H54 (cell line): Measurements from ENCODE around the gene VAMP2.

Experiments used
- DNase-seq: peaks from one replicate; pipeline ENCODE4 v3.0.0; 2011; ENCODE audit warnings: low spot score, mixed read lengths; ENCODE audit not compliant: insufficient read length
- FAIRE-seq: peaks from 3 replicates; lab custom pipeline; 2011; peaks lifted over from hg19 to GRCh38; lab: Jason Lieb, UNC
- POLR2A ChIP-seq: IDR thresholded peaks from 2 replicates; pipeline ENCODE4 v1.6.1; 2011; ENCODE audit warnings: low read depth, mild to moderate bottlenecking, low read length

The VAMP2 gene

GRCh38 chr17:8162233-8162996, at the start of gene VAMP2:
Gene VAMP2, minus strand, starts transcription at chr17:8162948. Its CDS starts 69 bp downstream, at chr17:8162879.
- DNase-seq (no peak), FAIRE-seq (no peak)
- peak; percentile 91 for TF ChIP-seq POLR2A

GRCh38 chr17:8210761-8211458, 48.2 kb upstream of the VAMP2 start:
- no peak for TF ChIP-seq POLR2A
- DNase-seq (no peak), FAIRE-seq (no peak)

- DNase-seq (peak; percentile 84), FAIRE-seq (peak; percentile 55)
- peak; percentile 91 for TF ChIP-seq POLR2A
Measured at GRCh38 chr17:8209907-8210760, 47.4 kb upstream of the VAMP2 start, which contains the start of gene AURKB. Gene AURKB, minus strand, starts transcription at chr17:8210575. Its CDS starts 351 bp downstream, at chr17:8210224.

DNA sequence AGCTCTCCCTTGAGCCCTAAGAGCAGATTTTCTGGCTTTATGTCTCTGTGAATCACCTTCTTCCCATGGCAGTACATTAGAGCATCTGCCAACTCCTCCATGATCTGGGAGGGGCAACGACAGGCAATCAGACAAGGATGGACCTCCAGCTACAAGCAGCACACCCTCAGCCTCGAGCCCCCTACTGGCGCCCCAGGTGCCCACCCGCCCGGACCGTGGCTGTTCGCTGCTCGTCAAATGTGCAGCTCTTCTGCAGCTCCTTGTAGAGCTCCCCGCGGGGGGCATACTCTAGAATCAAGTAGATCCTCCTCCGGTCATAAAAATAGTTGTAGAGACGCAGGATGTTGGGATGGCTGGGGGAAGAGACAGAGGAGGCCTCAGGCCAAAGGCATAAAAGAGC, 43.8 kb upstream of the VAMP2 start:
- FAIRE-seq (no peak), DNase-seq (no peak)
- no peak for TF ChIP-seq POLR2A

DNA sequence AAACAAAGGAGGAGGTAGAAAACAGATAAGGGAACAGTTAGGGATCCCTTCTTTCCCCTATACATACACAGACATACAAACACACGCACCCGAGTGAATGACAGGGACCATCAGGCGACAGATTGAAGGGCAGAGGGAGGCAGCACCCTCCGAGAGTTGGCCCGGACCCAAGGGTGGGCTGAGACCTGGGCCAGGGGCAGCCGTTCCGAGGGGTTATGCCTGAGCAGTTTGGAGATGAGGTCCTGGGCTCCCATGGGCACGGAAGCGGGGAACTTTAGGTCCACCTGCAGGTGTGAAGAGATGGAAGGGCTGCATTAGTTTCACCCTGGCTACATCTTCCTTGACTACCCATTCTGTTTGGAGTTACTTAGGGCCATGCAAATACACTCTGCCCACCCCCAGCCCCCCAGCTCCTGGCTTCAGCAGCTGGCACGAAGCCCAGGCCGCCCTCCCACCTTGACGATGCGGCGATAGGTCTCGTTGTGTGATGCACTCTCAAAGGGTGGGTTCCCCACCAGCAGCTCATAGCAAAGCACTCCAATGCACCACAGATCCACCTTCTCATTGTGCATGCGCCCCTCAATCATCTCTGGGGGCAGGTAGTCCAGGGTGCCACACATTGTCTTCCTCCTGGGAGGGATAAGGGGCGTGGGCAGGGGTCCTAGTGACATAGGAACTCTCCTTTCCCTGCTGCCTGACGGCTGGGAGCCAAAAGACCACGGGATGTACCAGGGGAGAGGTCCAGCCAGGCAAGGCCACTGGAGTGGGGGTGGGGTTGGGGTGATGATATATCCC, 42.2 kb upstream of the VAMP2 start:
- TF ChIP-seq POLR2A = no peak
- DNase-seq (no peak), FAIRE-seq (no peak)

- FAIRE-seq (peak; percentile 87), DNase-seq (peak; percentile 78)
- TF ChIP-seq POLR2A = no peak
Measured at GRCh38 chr17:8192070-8192815, 29.5 kb upstream of the VAMP2 start.

GRCh38 chr17:8190506-8190905, 27.8 kb upstream of the VAMP2 start:
- no peak for TF ChIP-seq POLR2A
- DNase-seq (no peak), FAIRE-seq (no peak)

- FAIRE-seq = peak; percentile 27
- TF ChIP-seq POLR2A = peak; percentile 41
- DNase-seq = peak; percentile 88
Measured at GRCh38 chr17:8189711-8190477, 27.1 kb upstream of the VAMP2 start, which contains the start of gene BORCS6. Gene BORCS6, minus strand, starts transcription at chr17:8190180. Its CDS starts 40 bp downstream, at chr17:8190140.

- no peak for TF ChIP-seq POLR2A
- DNase-seq = no peak
Measured at GRCh38 chr17:8189041-8189710, 26.4 kb upstream of the VAMP2 start.

GRCh38 chr17:8188263-8188839, 25.6 kb upstream of the VAMP2 start:
- FAIRE-seq (no peak), DNase-seq (no peak)
- no peak for TF ChIP-seq POLR2A

More at GRCh38 chr17:8189041-8189710, 26.4 kb upstream of the VAMP2 start:
- FAIRE-seq = no peak
